Gastroesophageal sphincter (tissue), 4 donors: ENCODE results near the gene TMEM179B. TPM values are rescaled to one million over a fixed set of nuclear protein-coding genes. Genes with fewer than 3 reads are reported as not detected.
"Not testable (repeated sequence)": the region's sequence is repeated elsewhere in the genome, so short reads cannot be mapped to it uniquely, and the experiment has no call there.

Experiments
- ATAC-seq: fragments of 150-250 bp; one replicate; pipeline ENCODE4 v1.9.1; 2016; ENCODE audit warnings: mild to moderate bottlenecking, moderate library complexity
- H3K27ac ChIP-seq, 4 donors: fragments of 200-600 bp; sonication (generic) in 3 of 4; 1 replicate in 3 of 4; 2 replicates in 1 of 4; pipeline ENCODE4 v1.5.1; 2016 to 2019
- H3K27me3 ChIP-seq: fragments of 200-600 bp; sonication (generic); one replicate; pipeline ENCODE4 v1.5.1; 2019
- H3K36me3 ChIP-seq, 2 donors: fragments of 200-600 bp; sonication (generic); one replicate each; pipeline ENCODE4 v1.5.1; 2019; ENCODE audit warnings: control low read depth in 1 of 2
- H3K4me1 ChIP-seq, 3 donors: fragments of 200-600 bp; sonication (generic); 1 replicate in 2 of 3; 2 replicates in 1 of 3; pipeline ENCODE4 v1.5.1; 2016 to 2019; ENCODE audit warnings: control low read depth in 2 of 3
- H3K4me3 ChIP-seq, 2 donors: fragments of 200-600 bp; sonication (generic); one replicate each; pipeline ENCODE4 v1.5.1; 2019; ENCODE audit warnings: mild to moderate bottlenecking in 1 of 2, moderate library complexity in 1 of 2
- H3K9me3 ChIP-seq, 3 donors: fragments of 200-600 bp; sonication (generic); one replicate each; pipeline ENCODE4 v1.5.1; 2017 to 2019; ENCODE audit warnings: control low read depth in 2 of 3
- CTCF ChIP-seq, 4 experiments: fragments of 200-600 bp in 2 of 4; fragments of 450-650 bp in 2 of 4; sonication (generic) in 1 of 4; IDR thresholded peaks; one replicate each; pipeline ENCODE4 v1.5.1; 2017 to 2019; ENCODE audit warnings: antibody characterized with exemption in 4 of 4, mild to moderate bottlenecking in 2 of 4, moderate library complexity in 2 of 4
- EP300 ChIP-seq: sonication (generic); formaldehyde crosslinking; IDR thresholded peaks from one replicate; pipeline ENCODE4 v1.6.1; 2017; ENCODE audit warnings: antibody characterized with exemption, mild to moderate bottlenecking
- POLR2A ChIP-seq, 2 donors: fragments of 450-650 bp; IDR thresholded peaks; one replicate each; pipeline ENCODE4 v1.6.1; 2017; ENCODE audit warnings: antibody characterized with exemption in 2 of 2, mild to moderate bottlenecking in 2 of 2, moderate library complexity in 1 of 2
- POLR2AphosphoS5 ChIP-seq: sonication (generic); formaldehyde crosslinking; IDR thresholded peaks from one replicate; pipeline ENCODE4 v1.6.1; 2017; ENCODE audit warnings: antibody characterized with exemption
- WGBS, 2 donors: methylation state at CpG; one replicate each; pipeline ENCODE4 v1.1.5; 2018; ENCODE audit warnings: low coverage in 1 of 2; 5-methylcytosine and 5-hydroxymethylcytosine counted together
- total RNA-seq, 4 donors: library from RNA; depleted of rRNA; stranded (reverse); fragments of >200 nt; gene quantifications; one replicate each; pipeline ENCODE4 v1.1.0, GENCODE V29; 2016

Gene TMEM179B
- total RNA-seq, 4 donors from 2014 or later, result 25.8 to 50.7 (median 33.9) TPM

GRCh38 chr11:62753736-62754603, 33.2 kb upstream of the TMEM179B start, which contains the start of gene ZBTB3:
Gene ZBTB3, minus strand, starts transcription at chr11:62754160. Its CDS starts 496 bp downstream, at chr11:62753664.
- H3K27ac ChIP-seq, result peak within 1 kb of the TSS; percentile 78 to 99 (median 93)
- H3K4me1 ChIP-seq, result peaks cover 0 to 47% (median 14%) of the 10 kb centered on the region in 3 donors
- H3K36me3 ChIP-seq, result peaks cover 0 to 24% of the 10 kb centered on the region in 2 donors
- H3K27me3 ChIP-seq, result no peaks in the 10 kb centered on the region
- TF ChIP-seq CTCF (IDR thresholded peaks at IDR 0.05), result peak in 3 of 4 experiments; percentile 5 to 55 (median 44)
- no peak for TF ChIP-seq EP300
- peak; percentile 88 for TF ChIP-seq POLR2AphosphoS5
- peak; percentile 74 to 78 for TF ChIP-seq POLR2A (IDR thresholded peaks at IDR 0.05)
- 1% methylated on average over 13 to 30 of the region's 47 CpGs for WGBS, 2 donors
- ATAC-seq, result peak; percentile 99
- H3K9me3 ChIP-seq, result no peaks in the 10 kb centered on the region
- H3K4me3 ChIP-seq, result peak within 1 kb of the TSS; percentile 55 to 64

- Histone ChIP-seq H3K36me3 (peaks cover 0 to 20% of the 10 kb centered on the region in 2 donors), H3K4me1 (peaks cover 0 to 41% (median 14%) of the 10 kb centered on the region in 3 donors), H3K4me3 (no peak overlapping the region), H3K9me3 (no peaks in the 10 kb centered on the region), H3K27ac (no peak overlapping the region), H3K27me3 (no peaks in the 10 kb centered on the region)
- WGBS, 2 donors, result 50 to 69% methylated on average over 1 to 5 of the region's 10 CpGs
- ATAC-seq, result no peak
- TF ChIP-seq EP300 (no peak), POLR2AphosphoS5 (no peak), POLR2A (IDR thresholded peaks at IDR 0.05) (no peak), CTCF (IDR thresholded peaks at IDR 0.05) (no peak)
These were observed 32.1 kb upstream of the TMEM179B start for GRCh38 chr11:62755086-62755615.

GRCh38 chr11:62757846-62758788, 29.1 kb upstream of the TMEM179B start:
- peaks cover 0 to 6% of the 10 kb centered on the region in 2 donors for H3K36me3 ChIP-seq

GRCh38 chr11:62760867-62761227, 26.4 kb upstream of the TMEM179B start:
- not testable (repeated sequence) for ATAC-seq, H3K9me3 ChIP-seq, H3K27me3 ChIP-seq
- Histone ChIP-seq H3K4me1 (peaks cover 4 to 31% (median 11%) of the 10 kb centered on the region in 3 donors), H3K36me3 (peaks cover 0 to 30% of the 10 kb centered on the region in 2 donors), H3K4me3 (peak overlapping the region; percentile 73 to 96), H3K27ac (peak overlapping the region; percentile 41 to 91 (median 87))
- 78 to 100% methylated on average over 1 of the region's 9 CpGs for WGBS, 2 donors

More at GRCh38 chr11:62757846-62758788, 29.1 kb upstream of the TMEM179B start:
- WGBS, 2 donors, result 34 to 51% methylated on average over 5 to 9 of the region's 9 CpGs
- H3K27me3 ChIP-seq, result no peaks in the 10 kb centered on the region
- H3K9me3 ChIP-seq, result no peaks in the 10 kb centered on the region
- TF ChIP-seq POLR2AphosphoS5 (no peak), EP300 (no peak), CTCF (IDR thresholded peaks at IDR 0.05) (no peak), POLR2A (IDR thresholded peaks at IDR 0.05) (no peak)
- H3K4me1 ChIP-seq, result peaks cover 4 to 30% (median 16%) of the 10 kb centered on the region in 3 donors
- no peak overlapping the region for H3K27ac ChIP-seq
- no peak for ATAC-seq
- no peak overlapping the region for H3K4me3 ChIP-seq

GRCh38 chr11:62770778-62771143, 16.4 kb upstream of the TMEM179B start:
- Histone ChIP-seq H3K27ac (peak overlapping the region; percentile 82 to 98 (median 98)), H3K27me3 (no peaks in the 10 kb centered on the region), H3K4me3 (peak overlapping the region; percentile 37 to 75), H3K4me1 (peaks cover 0 to 39% (median 18%) of the 10 kb centered on the region in 3 donors), H3K9me3 (no peaks in the 10 kb centered on the region), H3K36me3 (peaks cover 0 to 41% of the 10 kb centered on the region in 2 donors)
- peak; percentile 13 for ATAC-seq
- TF ChIP-seq POLR2AphosphoS5 (no peak), POLR2A (IDR thresholded peaks at IDR 0.05) (no peak), EP300 (no peak), CTCF (IDR thresholded peaks at IDR 0.05) (no peak)
- WGBS, 2 donors, result 0% methylated on average over 8 of the region's 18 CpGs; no CpG with 5 or more reads in 1 of the 2 donors
